Activated T-helper 1 cell treated with anti-CD3 and anti-CD28 coated beads, Interleukin-2, amount 50 U/mL, for 16 hours (primary cell): ENCODE measurements around the gene NRROS.
"Not testable (repeated sequence)": the region's sequence is repeated elsewhere in the genome, so short reads cannot be mapped to it uniquely, and the experiment has no call there.

Experiments
- DNase-seq, 2 donors: peaks; one replicate each; pipeline ENCODE4 v3.0.0-alpha.2; 2020; ENCODE audit warnings: low read depth in 1 of 2, low spot score in 1 of 2

NRROS gene

GRCh38 chr3:196624067-196624790 lies 15.3 kb upstream of the NRROS start:
- no peak for DNase-seq

GRCh38 chr3:196624907-196625306 lies 14.6 kb upstream of the NRROS start:
- DNase-seq: no peak

- no peak for DNase-seq
Measured at GRCh38 chr3:196625331-196625730, 14.2 kb upstream of the NRROS start.

GRCh38 chr3:196627918-196628231 lies 11.6 kb upstream of the NRROS start:
- DNase-seq: no peak

GRCh38 chr3:196629228-196629627 lies 10.3 kb upstream of the NRROS start:
- no peak for DNase-seq

- DNase-seq: no peak
Measured at GRCh38 chr3:196631682-196632045, 7.8 kb upstream of the NRROS start.

GRCh38 chr3:196632046-196632751 lies 7.3 kb upstream of the NRROS start:
- peak; percentile 77 to 79 for DNase-seq

GRCh38 chr3:196633555-196634151 lies 5.8 kb upstream of the NRROS start:
- no peak for DNase-seq

GRCh38 chr3:196634224-196634623 lies 5.3 kb upstream of the NRROS start:
- no peak for DNase-seq

GRCh38 chr3:196634829-196635228 lies 4.7 kb upstream of the NRROS start:
- DNase-seq: no peak

- DNase-seq: no peak
Measured at GRCh38 chr3:196636369-196637349, 2.8 kb upstream of the NRROS start.

- DNase-seq: not testable (repeated sequence)
Measured at GRCh38 chr3:196637941-196638340, 1.6 kb upstream of the NRROS start.

- DNase-seq: no peak
Measured at GRCh38 chr3:196638861-196639482, 522 bp upstream of the NRROS start.

- no peak for DNase-seq
Measured at GRCh38 chr3:196640297-196641018, 964 bp downstream of the NRROS start.

GRCh38 chr3:196641333-196642054 lies 2.0 kb downstream of the NRROS start:
- peak in 1 of 2 donors; percentile 43 for DNase-seq

GRCh38 chr3:196642434-196642833 lies 2.9 kb downstream of the NRROS start:
- DNase-seq: no peak

- DNase-seq: no peak
Measured at GRCh38 chr3:196643201-196643749, 3.8 kb downstream of the NRROS start.

- no peak for DNase-seq
Measured at GRCh38 chr3:196643761-196644160, 4.3 kb downstream of the NRROS start.

GRCh38 chr3:196645096-196645495 lies 5.6 kb downstream of the NRROS start:
- no peak for DNase-seq
